RWPE1 (cell line): ENCODE measurements around the gene LAMC1.
"Not testable (repeated sequence)": the region's sequence is repeated elsewhere in the genome, so short reads cannot be mapped to it uniquely, and the experiment has no call there.

Experiments used
- CTCF ChIA-PET: fragments of 350-600 bp; sonication (Branson Sonifier 250); formaldehyde crosslinking; extraction: SDS; loops from one replicate; lab custom pipeline; 2021; lab: Yijun Ruan, JAX
- POLR2A ChIA-PET: fragments of 400-600 bp; formaldehyde crosslinking; extraction: SDS; loops from one replicate; lab custom pipeline; 2020; ENCODE audit warnings: antibody characterized with exemption; ENCODE audit not compliant: low non-redundant PET; lab: Yijun Ruan, JAX
- DNase-seq: peaks from one replicate; pipeline ENCODE4 v3.0.0; 2012; ENCODE audit warnings: low spot score
- H3K27ac ChIP-seq: fragments of 450-650 bp; 2 replicates; pipeline ENCODE4 v1.5.1; 2017
- TF ChIP-seq, protein P1 (sequence below): fragments of 450-650 bp; conservative IDR thresholded peaks from 2 replicates; pipeline ENCODE4 v1.5.1; 2017; ENCODE audit warnings: low read depth, mild to moderate bottlenecking

Gene LAMC1

DNA sequence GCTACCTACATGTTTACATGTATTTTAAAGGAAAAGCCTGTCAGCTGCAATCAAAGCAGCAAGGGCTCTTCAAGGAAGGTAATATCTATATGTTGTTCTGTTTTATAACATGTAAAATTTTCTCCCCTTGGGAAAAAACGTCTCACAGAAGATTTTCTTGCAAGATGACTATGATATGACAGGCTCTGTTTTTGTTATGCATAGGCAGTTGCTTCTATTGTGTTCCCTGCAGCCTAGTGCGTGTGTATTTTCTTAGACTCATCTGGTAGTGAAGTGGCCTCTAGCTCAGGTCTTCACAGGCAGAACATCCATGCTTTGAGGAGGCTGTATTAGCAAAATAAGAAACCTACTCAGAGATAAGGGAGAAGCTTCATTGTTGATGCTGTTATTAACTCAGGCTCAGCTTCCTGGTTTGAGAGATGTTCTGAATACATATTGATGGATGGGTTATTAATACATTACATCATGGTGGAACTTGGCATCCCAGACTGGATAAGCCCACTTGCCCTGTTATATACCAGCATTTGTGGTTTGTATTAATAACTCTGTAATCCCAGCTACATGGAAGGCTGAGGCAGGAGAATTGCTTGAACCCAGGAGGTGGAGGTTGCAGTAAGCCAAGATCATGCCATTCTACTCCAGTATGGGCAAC is 35.8 kb downstream of the LAMC1 start:
- ChIA-PET POLR2A (no interaction called here), CTCF (interaction anchor here (0.6 kb wide), 1 partner anchor 60 kb away, joined by 5 read pairs; no protein-coding TSS in a partner anchor)
- no peak for DNase-seq
- TF ChIP-seq, protein P1, sequence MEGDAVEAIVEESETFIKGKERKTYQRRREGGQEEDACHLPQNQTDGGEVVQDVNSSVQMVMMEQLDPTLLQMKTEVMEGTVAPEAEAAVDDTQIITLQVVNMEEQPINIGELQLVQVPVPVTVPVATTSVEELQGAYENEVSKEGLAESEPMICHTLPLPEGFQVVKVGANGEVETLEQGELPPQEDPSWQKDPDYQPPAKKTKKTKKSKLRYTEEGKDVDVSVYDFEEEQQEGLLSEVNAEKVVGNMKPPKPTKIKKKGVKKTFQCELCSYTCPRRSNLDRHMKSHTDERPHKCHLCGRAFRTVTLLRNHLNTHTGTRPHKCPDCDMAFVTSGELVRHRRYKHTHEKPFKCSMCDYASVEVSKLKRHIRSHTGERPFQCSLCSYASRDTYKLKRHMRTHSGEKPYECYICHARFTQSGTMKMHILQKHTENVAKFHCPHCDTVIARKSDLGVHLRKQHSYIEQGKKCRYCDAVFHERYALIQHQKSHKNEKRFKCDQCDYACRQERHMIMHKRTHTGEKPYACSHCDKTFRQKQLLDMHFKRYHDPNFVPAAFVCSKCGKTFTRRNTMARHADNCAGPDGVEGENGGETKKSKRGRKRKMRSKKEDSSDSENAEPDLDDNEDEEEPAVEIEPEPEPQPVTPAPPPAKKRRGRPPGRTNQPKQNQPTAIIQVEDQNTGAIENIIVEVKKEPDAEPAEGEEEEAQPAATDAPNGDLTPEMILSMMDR, result no peak
- no peak overlapping the region for H3K27ac ChIP-seq

DNA sequence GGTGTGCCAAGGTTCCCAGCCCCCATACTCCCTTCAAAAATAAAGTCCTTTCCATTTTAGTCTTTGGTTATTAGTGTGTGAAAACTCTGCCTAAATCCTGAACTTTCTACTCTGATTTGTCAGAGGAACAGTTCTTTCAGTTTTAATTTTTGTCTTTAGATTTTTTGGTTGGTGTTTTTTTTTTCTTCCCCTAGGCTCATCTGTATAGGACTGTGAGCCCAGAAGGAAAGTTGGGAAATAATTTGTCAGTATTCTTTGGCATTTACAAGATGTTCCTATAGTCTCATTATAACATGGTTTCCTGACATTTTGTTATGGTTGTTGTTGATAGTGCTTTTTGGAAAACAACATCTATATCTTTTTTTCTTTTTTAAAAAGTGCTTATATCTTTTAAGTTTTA is 38.0 kb downstream of the LAMC1 start:
- ChIA-PET CTCF (no interaction called here), POLR2A (no interaction called here)
- TF ChIP-seq, protein P1, result no peak
- DNase-seq, result no peak
- H3K27ac ChIP-seq, result no peak overlapping the region

DNA sequence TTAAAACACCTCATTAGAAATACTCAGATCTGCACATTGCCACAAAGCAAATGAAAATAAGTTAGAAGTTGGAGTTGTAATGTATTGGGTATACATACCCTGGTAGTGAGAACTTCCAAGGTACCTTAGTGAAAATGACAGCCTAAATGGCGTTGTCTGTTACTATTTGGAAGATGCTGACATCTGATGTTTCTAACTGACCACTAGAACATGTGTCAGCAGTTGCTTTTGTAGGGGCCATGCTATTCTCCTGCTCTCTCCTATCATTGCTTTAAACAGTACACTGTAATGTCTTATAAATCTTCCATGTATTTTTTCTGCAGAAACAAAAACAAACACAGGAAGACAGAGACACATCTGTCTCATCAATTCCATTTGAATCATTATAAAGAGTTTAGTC is 40.1 kb downstream of the LAMC1 start:
- H3K27ac ChIP-seq, result no peak overlapping the region
- TF ChIP-seq, protein P1, result no peak
- DNase-seq, result no peak
- CTCF ChIA-PET, result no interaction called here
- POLR2A ChIA-PET, result no interaction called here

DNA sequence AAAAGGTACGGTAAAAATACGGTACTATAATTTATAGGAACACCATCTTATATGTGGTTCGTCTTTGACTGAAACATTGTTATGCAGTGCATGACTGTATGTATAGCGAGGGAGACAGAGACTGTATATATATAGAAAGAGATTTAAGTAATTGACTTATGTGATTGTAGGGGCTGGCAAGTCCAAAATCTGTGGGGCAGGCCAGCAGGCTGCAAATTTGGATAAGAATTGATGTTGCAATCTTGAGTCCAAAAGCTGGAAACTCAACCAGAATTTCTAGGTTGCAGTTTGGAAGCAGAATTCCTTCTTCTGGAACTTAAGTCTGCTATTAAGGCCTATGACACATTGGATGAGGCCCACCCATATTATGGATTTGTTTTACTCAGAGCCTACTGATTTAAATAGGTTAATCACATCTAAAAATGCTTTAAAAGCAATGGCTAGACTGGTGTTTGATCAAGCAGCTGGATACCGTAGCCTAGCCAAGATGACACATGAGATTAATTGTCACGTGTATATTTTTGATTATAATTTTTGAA is 42.0 kb downstream of the LAMC1 start:
- ChIA-PET CTCF (no interaction called here), POLR2A (no interaction called here)
- TF ChIP-seq, protein P1, result no peak
- no peak overlapping the region for H3K27ac ChIP-seq
- DNase-seq, result no peak

DNA sequence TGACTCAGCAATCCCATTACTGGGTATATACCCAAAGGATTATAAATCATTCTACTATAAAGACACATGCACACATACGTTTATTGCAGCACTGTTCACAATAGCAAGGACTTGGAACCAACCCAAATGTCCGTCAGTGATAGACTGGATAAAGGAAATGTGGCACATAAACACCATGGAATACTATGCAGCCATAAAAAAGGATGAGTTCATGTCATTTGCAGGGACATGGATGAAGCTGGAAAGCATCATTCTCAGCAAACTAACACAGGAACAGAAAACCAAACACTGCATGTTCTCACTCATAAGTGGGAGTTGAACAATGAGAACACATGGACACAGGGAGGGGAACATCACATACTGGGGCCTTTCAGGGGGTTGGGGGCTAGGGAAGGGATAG is 43.2 kb downstream of the LAMC1 start:
- DNase-seq, CTCF ChIA-PET, H3K27ac ChIP-seq, POLR2A ChIA-PET: not testable (repeated sequence)

DNA sequence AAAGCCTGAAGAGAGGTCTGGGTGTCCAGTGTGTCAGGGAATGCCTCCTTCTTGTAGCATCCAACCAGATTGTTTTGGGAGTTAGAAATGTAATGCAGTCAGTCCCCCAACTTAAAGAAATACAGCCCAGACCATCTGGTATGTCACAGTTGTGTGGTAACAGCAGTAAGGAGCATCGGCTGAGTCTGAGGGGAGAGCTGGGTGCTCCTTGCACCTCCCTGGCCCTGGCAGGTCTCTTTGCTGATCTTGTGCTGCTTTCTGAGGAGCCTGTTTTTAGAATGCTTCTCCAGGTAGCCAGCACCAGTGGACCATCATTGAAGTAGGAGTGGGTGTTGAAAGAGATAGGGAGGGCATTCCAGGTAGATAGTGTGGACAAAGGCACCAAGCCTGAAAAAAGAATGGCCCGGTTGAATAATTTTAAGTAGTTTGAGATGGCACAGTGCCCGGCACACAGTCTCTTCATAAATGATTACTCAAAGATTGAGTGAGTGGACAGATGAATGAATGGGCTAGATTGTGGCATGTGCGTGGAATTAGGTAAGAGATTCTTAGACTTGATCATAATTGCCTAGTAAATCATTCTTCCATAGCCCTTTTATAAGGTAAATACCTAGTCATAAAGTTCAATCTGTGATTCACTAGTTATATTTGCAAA is 46.5 kb downstream of the LAMC1 start:
- H3K27ac ChIP-seq, result peak overlapping the region; percentile 47; the same call in 1 of the 2 replicates
- CTCF ChIA-PET, result no interaction called here
- DNase-seq, result peak; percentile 52
- TF ChIP-seq, protein P1, result no peak
- POLR2A ChIA-PET, result no interaction called here
